Measurements from ENCODE around the gene RPL5.
A peak's percentile ranks its signal among the peaks of the same experiment; 100 is the strongest.
"Not testable (repeated sequence)": the region's sequence is repeated elsewhere in the genome, so short reads cannot be mapped to it uniquely, and the experiment has no call there.

Gene RPL5

GRCh38 chr1:92831762-92832536 lies at the start of gene RPL5:
TSS of gene RPL5 (plus strand) at chr1:92832040. CDS start at chr1:92832115, 75 bp downstream.
- peak; percentile 98 for DNase-seq

DNA sequence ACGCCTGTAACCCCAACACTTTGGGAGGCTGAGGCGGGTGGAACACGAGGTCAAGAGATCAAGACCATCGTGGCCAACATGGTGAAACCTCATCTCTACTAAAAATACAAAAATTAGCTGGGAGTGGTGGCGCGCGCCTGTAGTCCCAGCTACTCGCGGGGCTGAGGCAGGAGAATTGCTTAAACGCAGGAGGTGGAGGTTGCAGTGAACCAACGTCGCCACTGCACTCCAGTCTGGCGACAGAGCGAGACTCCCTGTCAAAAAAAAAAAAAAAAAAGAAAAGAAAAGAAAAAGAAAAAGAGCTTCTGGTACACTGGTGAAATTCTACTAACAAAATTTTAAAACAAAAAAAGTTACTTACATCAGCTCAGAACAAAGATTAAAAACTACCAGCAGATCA lies 48.3 kb upstream of the RPL5 start:
- DNase-seq, result not testable (repeated sequence)

GRCh38 chr1:92784021-92784638 lies 47.7 kb upstream of the RPL5 start:
- DNase-seq, result no peak

DNA sequence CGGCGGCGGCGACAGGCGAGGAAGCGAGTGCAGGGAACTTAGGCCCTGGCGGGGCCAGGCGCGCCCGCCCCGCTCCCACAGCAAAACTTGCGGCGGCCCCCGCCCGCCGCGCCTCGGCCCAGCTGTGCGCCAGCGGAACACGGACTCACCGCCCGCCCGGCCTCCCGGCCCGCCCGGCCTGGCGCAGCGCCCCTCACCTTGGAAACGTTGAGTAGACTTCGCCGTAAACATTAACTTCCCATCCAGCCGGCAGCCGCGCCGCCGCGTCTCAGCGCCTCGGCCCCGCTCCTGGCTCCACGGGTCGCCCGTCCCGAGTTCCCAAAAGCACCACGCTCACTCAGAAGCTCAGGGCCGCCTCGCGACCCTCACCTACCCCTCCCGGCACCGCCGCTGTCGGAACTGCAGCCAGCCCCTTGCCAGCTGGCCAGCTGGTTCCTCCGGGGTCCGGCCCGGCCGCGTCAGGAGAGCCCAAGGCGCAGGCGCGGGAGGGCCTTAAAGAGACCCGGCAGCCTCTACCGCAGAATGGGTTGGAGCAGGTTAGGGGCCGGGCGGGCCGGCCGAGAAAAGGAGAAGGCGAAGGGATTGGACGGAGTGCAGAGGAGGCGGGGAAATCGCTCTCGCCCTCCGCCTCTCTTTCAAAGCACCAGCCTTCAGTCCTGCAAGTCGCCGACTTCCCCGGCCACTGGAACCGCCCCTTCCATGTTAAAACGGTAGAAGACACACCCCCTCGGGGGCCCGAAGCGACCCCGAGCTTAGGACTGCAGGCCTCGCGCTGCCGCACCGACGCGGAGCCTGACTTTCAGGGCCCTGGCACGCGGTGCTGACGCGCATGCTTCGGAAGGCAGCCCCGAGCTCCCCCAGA lies 47.0 kb upstream of the RPL5 start, which contains the start of gene EVI5:
Gene EVI5 (minus strand): TSS at position 470 of the 862 bp plus-strand sequence. CDS start 48,562 bp downstream, outside the sequence.
- DNase-seq, result peak; percentile 61

DNA sequence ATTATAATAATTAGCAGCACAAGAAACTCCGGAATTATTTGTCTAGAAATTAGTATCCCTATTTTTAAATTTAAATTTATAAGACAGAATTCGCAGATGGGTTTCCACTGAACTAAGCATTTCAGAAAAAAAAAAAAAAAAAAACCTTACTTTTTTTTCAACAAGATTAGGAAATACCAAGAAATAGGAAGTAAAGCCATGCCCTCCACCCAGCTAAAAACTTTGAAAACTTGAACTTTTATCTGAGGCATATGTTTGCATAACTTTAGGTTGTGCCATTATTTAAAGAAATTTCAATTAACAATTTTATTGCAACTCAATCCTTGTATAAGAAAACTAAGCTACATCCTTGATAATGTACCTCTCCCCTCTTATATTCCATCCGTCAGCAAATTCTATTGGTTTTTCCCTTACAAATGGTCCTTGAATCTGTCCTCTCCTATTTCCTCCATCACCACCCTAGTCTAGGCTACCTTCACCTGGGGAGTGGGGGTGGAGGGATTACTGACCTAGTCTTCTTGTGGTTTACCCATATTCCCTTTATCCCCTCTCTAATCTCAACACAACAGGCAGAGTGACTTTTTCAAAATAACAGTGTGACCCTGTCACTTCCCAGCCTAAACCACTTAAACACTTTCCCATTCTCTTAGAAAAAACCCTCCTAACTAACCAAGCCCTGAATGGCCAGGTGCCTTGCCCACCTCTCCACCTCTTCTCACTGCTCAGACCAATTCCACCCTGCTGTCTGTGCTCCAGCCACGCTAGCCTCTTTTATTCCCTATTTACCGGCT lies 45.5 kb upstream of the RPL5 start:
- no peak for DNase-seq

DNA sequence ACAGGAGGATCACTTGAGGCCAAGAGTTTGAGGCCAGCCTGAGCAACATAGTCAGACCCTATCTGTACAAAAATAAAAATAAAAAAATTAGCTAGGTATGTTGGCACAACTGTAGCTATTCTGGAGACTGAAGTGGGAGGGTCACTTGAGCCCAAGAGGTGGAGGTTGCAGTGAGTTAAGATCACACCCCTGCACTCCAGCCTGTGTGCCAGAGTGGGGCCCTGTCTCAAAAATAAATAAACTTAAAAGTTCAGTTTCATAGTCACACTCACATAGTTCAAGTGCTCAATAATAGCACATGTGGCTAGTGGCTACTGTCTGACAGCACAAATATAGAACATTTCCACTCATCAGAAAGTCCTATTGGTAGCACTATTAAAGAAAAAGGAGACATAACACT lies 41.8 kb upstream of the RPL5 start:
- no peak for DNase-seq

DNA sequence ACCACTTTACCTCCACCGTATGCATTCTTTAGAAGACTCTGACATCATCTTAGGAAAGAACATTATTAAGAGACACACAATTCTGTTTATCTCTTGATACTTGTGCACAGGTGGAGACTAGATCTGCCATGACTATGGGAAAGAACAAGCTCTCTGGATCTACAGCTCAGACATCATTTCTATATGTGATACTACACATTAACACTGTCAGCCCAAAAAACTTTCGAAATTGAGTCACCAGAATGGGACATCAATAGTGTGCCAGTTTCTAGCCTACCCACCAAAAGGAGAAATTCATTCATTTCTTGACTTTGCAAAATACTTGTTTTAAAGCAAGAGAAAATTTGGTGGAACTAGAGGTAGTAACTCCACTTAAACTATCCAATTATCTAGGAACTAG lies 41.0 kb upstream of the RPL5 start:
- DNase-seq, result no peak

DNA sequence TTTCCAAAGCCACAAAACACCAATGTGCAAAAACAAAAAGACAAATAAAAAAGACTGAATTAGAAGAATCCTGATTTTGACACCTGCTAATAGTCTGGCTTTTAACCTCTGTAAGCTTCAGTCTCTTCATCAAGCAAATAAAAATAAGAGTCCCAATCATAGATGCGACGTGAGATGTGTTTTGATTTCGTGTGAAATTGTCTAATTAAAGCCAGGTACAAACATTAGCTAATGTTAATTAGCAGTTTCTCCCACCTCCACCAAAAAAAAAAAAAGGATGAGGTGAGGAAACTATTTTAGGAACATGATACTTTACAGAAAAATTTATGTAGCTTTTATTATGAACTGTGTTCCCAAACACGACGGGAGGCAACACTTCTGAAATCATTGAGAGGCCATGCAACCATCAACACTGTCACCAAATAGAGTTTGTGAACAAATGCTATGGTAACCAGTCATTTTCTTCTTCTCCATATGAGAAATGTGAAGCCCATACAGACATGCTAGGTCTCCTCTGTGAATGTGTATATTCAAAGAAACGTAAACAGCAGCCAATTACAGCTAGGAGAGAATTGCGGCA lies 40.3 kb upstream of the RPL5 start:
- DNase-seq, result no peak

DNA sequence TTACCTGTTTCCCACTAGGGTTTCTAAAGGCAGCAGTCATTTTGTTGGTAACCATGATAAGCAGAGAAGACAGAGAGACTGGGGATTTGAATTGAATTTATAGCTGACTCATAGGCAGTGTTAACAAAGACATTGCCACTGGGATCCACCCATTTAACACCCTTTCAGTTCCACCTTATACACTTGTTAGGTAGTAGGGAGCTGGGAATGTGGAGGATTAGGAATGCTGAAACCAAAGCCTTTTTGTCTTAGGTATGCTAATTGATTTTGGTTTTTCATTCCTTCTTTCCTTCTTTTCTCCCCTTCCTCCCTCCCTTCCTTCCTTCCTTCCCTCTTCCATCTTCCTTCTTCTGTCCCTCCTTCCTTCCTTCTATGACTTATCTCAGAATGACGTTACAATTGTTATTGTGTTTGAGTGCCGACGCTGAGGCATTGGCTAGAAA lies 39.5 kb upstream of the RPL5 start:
- DNase-seq, result no peak

DNA sequence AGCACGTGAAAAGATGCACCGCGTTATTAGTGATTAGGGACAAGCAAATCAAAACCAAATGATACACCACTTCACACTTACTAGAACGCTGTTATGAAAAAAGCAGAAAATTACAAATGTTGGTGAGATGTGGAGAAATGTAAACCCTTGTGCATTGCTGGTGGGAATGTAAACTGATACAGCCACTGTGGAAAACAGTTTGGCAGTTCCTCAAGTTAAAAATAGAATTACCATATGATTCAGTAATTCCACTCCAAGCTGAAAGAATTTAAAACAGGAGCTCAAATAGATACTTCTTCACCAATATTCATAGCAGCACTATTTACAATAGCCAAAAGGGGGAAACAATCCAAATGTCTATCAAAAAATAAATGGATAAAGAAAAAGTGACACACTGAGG lies 36.7 kb upstream of the RPL5 start:
- DNase-seq, result no peak

GRCh38 chr1:92797297-92797696 lies 34.5 kb upstream of the RPL5 start:
- DNase-seq, result no peak

GRCh38 chr1:92797961-92798360 lies 33.9 kb upstream of the RPL5 start:
- DNase-seq, result no peak

GRCh38 chr1:92803140-92803887 lies 28.5 kb upstream of the RPL5 start:
- DNase-seq, result no peak

GRCh38 chr1:92804721-92805201 lies 27.1 kb upstream of the RPL5 start:
- no peak for DNase-seq

DNA sequence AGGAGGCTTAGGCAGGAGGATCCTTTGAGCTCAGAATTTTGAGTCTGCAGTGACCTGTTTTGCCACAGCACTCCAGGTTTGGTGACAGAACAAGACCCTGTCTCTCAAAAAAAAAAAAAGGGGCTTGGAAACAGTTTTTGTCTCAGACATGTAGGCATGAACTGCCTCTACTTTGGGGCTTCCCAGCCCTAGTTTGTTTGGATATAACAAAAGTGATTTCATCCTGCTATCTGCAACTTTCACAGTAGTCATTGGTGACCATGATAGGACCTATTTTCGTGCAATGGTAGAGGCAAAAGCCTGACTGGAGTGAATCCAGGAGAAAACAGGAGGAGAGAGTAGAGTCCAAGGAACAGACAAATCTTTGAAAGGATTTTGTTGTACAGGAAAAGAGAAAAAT lies 26.6 kb upstream of the RPL5 start:
- no peak for DNase-seq

GRCh38 chr1:92808381-92808780 lies 23.5 kb upstream of the RPL5 start:
- no peak for DNase-seq

GRCh38 chr1:92816732-92817131 lies 15.1 kb upstream of the RPL5 start:
- no peak for DNase-seq

DNA sequence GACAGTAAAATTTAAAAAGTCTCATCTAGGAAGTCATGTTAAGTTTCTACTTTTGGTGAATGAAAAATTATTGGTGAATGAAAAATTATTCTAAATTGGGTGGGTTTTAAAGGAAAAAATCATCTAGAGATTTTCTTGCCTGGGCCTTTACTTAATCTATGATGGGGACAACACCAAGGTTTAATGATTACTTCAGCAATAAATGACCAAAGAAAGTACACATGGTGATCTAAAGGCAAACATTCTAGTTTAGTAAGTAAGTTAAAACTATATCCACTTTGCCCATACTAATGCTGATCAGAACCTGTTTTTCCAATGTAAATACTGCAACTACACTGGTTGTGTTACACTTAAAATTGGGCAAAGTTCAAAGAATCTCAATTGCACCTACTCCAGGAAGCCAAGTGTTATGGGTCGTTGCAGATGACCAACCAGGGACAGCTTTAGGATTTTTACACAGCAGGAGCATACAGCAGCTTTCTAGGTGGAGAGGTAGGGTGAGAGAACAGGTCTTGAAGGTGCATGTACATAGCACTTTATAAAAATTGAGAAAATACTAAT lies 14.6 kb upstream of the RPL5 start:
- no peak for DNase-seq

DNA sequence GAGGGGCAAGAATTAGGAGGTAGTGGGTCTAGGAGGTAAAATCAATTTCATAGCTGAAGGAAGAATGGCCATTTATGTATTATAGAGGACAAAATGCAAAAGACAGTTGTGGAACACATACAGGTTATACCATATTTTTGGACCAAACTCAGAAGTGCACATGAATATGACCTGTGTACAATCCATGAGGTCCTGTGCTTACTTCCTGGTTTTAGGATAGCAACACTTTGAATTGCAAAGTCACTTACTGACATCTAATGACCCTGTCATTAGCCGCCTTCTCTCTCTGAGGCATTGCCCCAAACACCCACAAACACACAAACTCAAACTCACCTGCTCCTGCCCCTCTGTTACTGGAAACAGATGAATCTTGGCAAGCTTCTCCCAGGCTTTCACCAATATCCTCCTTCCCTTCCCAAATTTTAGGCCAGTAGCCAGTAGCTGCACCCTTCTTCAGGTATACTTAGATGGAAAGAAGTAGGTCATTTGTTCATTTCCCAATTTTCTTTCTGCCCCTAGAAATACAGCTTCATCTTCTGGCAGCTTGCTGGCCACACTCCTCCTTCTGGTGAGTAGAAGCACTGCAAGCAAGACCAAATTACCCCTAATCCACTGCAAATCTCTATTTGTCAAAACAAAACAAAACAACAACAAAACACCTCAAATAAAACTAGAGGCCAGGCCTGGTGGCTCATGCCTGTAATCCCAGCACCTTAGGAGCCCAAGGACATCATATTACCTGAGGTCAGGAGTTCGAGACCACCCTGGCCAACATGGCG lies 13.7 kb upstream of the RPL5 start:
- DNase-seq, result no peak

DNA sequence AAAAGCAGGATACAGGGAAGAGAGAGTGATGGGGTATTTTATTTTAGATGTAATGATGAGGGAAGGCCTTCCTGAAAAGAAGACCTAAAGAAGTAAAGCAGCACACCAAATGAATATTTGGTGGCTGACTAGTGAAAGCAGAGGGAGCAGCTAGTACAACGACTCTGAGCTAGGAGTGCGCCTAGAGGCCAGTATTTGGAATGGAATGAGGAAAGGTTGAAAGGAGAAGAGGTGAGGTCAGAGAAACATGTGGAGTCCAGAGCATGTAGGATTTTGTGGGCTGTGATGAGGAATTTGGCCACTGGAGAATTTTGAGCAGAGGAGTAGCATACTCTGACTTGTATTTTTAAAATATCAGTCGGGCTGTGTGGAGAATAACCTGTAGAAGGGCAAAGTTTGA lies 11.8 kb upstream of the RPL5 start:
- no peak for DNase-seq

Measured in activated T-cell treated with anti-CD3 and anti-CD28 coated beads, Interleukin-2, amount 50 U/mL, for 1 hour (primary cell).